Stimulated activated CD8-positive, alpha-beta memory T cell treated with anti-CD3 and anti-CD28 coated beads, Interleukin-12 subunit alpha, Interleukin-12 subunit beta, amount 100 ng/mL, for 1 hour (primary cell): Measurements from ENCODE around the gene KRTAP12-2.
"Not testable (repeated sequence)": the region's sequence is repeated elsewhere in the genome, so short reads cannot be mapped to it uniquely, and the experiment has no call there.

ENCODE experiments used
- DNase-seq: peaks from one replicate; pipeline ENCODE4 v3.0.0-alpha.2; 2020; ENCODE audit warnings: low read depth

Gene KRTAP12-2

GRCh38 chr21:44684077-44684476 lies 17.4 kb upstream of the KRTAP12-2 start:
- DNase-seq = no peak

- DNase-seq = no peak
These were observed 15.9 kb upstream of the KRTAP12-2 start for GRCh38 chr21:44682580-44683151.

- DNase-seq = no peak
These were observed 15.3 kb upstream of the KRTAP12-2 start, which contains the start of gene KRTAP12-1 for GRCh38 chr21:44681861-44682579. KRTAP12-1 (minus strand) TSS chr21:44682163; CDS start chr21:44682123, 40 bp downstream.

GRCh38 chr21:44681152-44681551 lies 14.4 kb upstream of the KRTAP12-2 start:
- DNase-seq = no peak

GRCh38 chr21:44677881-44678280 lies 11.2 kb upstream of the KRTAP12-2 start:
- DNase-seq = no peak

GRCh38 chr21:44671911-44672310 lies 5.2 kb upstream of the KRTAP12-2 start:
- DNase-seq = no peak

GRCh38 chr21:44670642-44671432 lies 4.1 kb upstream of the KRTAP12-2 start:
- no peak for DNase-seq

GRCh38 chr21:44667612-44668011 lies 885 bp upstream of the KRTAP12-2 start:
- DNase-seq = no peak

- DNase-seq = no peak
These were observed 2.0 kb downstream of the KRTAP12-2 start for GRCh38 chr21:44664691-44665090.

GRCh38 chr21:44661567-44661966 lies 5.2 kb downstream of the KRTAP12-2 start:
- DNase-seq = not testable (repeated sequence)

- DNase-seq = no peak
These were observed 7.7 kb downstream of the KRTAP12-2 start for GRCh38 chr21:44658913-44659595.

- DNase-seq = no peak
These were observed 8.2 kb downstream of the KRTAP12-2 start for GRCh38 chr21:44658541-44658910.

GRCh38 chr21:44657635-44658540 lies 8.8 kb downstream of the KRTAP12-2 start, which contains the start of gene KRTAP12-3:
KRTAP12-3 (plus strand) TSS chr21:44657932; CDS start chr21:44657980, 48 bp downstream.
- DNase-seq = no peak

- no peak for DNase-seq
These were observed 9.9 kb downstream of the KRTAP12-2 start for GRCh38 chr21:44656868-44657267.

- DNase-seq = no peak
These were observed 12.1 kb downstream of the KRTAP12-2 start, which contains the start of gene KRTAP12-4 for GRCh38 chr21:44654576-44655175. KRTAP12-4 (minus strand) TSS chr21:44654659; CDS start chr21:44654614, 45 bp downstream.

GRCh38 chr21:44653656-44654575 lies 12.8 kb downstream of the KRTAP12-2 start:
- peak; percentile 27 for DNase-seq

- DNase-seq = no peak
These were observed 13.6 kb downstream of the KRTAP12-2 start for GRCh38 chr21:44653123-44653522.

GRCh38 chr21:44650973-44651675 lies 15.6 kb downstream of the KRTAP12-2 start:
- no peak for DNase-seq
